HepG2 (cell line): ENCODE measurements around the gene COL5A2. TPM values are rescaled to one million over a fixed set of nuclear protein-coding genes. Genes with fewer than 3 reads are reported as not detected.

Experiments
- ATAC-seq: fragments of 200-7000 bp; cut with Tn5 transposase; 3 replicates; pipeline ENCODE4 v1.9.1; 2020; ENCODE audit warnings: mild to moderate bottlenecking, moderate library complexity
- BruUV-seq: library from RNA; stranded (reverse); fragments of 400-500 nt; replicated peaks from 2 replicates; lab custom pipeline; 2021; lab: Mats Ljungman, UMichigan
- CTCF ChIA-PET: fragments of 300-600 bp; formaldehyde crosslinking; extraction: SDS; loops from one replicate; lab custom pipeline; 2021; ENCODE audit warnings: low total read pairs, inconsistent platforms, low intra/inter-chr PET ratio; lab: Yijun Ruan, JAX
- POLR2A ChIA-PET: fragments of 350-600 bp; sonication (Branson Sonifier 250); formaldehyde crosslinking; loops from one replicate; lab custom pipeline; 2020; ENCODE audit warnings: antibody characterized with exemption, inconsistent platforms; lab: Yijun Ruan, JAX
- DNase-seq: peaks from one replicate; pipeline ENCODE4 v3.0.0-alpha.2; 2015; ENCODE audit warnings: low spot score
- FAIRE-seq: peaks from 3 replicates; lab custom pipeline; 2011; peaks lifted over from hg19 to GRCh38; lab: Jason Lieb, UNC
- H2AFZ ChIP-seq: one replicate; pipeline ENCODE4 v1.6.1; 2011; ENCODE audit warnings: low read length, inconsistent platforms
- H3K27ac ChIP-seq: fragments of 300-600 bp; 3 replicates; pipeline ENCODE4 v1.8.0; 2011; ENCODE audit warnings: mixed run types, mild to moderate bottlenecking, mixed read lengths, low read length, inconsistent platforms; ENCODE audit not compliant: insufficient read depth; ENCODE audit errors: extremely low read length
- H3K27me3 ChIP-seq, 2 experiments: fragments of 200-600 bp in 1 of 2; 2 replicates in 1 of 2; 3 replicates in 1 of 2; pipeline versions ENCODE4 v1.6.0 to v1.8.0; 2011; ENCODE audit warnings: low read length in 2 of 2, mild to moderate bottlenecking in 2 of 2, moderate library complexity in 2 of 2, inconsistent platforms in 1 of 2; ENCODE audit not compliant: insufficient read depth in 2 of 2, control insufficient read depth in 1 of 2
- H3K36me3 ChIP-seq, 2 experiments: fragments of 200-600 bp in 1 of 2; replicated peaks in 1 of 2; 2 replicates in 1 of 2; 3 replicates in 1 of 2; pipeline versions ENCODE4 v1.5.1 to v1.8.0; 2011; ENCODE audit warnings: low read length in 2 of 2, inconsistent platforms in 1 of 2; ENCODE audit not compliant: insufficient read depth in 2 of 2, control insufficient read depth in 1 of 2
- H3K4me1 ChIP-seq: 2 replicates; pipeline ENCODE4 v1.5.1; 2012; ENCODE audit warnings: low read length, inconsistent platforms; ENCODE audit not compliant: insufficient read depth
- H3K4me2 ChIP-seq: 2 replicates; pipeline ENCODE4 v1.6.0; 2011; ENCODE audit warnings: low read depth, low read length, inconsistent platforms
- H3K4me3 ChIP-seq, 3 experiments: fragments of 200-600 bp in 1 of 3; sonication (generic), shearing (Covaris generic) in 1 of 3; replicated peaks in 1 of 3; 2 replicates each; pipeline ENCODE4 v1.5.1; 2011 to 2016; ENCODE audit warnings: low read length in 3 of 3, inconsistent platforms in 2 of 3, low read depth in 2 of 3, mild to moderate bottlenecking in 2 of 3, control low read depth in 1 of 3, mixed read lengths in 1 of 3; ENCODE audit not compliant: insufficient read depth in 1 of 3
- H3K79me2 ChIP-seq: one replicate; pipeline ENCODE4 v1.6.1; 2011; ENCODE audit warnings: low read length, inconsistent platforms; ENCODE audit not compliant: insufficient read depth
- H3K9ac ChIP-seq: 2 replicates; pipeline ENCODE4 v1.6.0; 2011; ENCODE audit warnings: mild to moderate bottlenecking, low read depth, low read length, inconsistent platforms; ENCODE audit not compliant: insufficient read depth
- H3K9me3 ChIP-seq: 2 replicates; pipeline ENCODE4 v1.5.1; 2012; ENCODE audit warnings: mild to moderate bottlenecking, low read length
- H4K20me1 ChIP-seq: 2 replicates; pipeline ENCODE4 v1.6.0; 2011; ENCODE audit warnings: inconsistent platforms, mild to moderate bottlenecking, low read length, moderate library complexity; ENCODE audit not compliant: insufficient read depth
- EP300 ChIP-seq, 3 experiments: sonication (generic) in 1 of 3; formaldehyde crosslinking in 1 of 3; IDR thresholded peaks; 2 replicates each; pipeline versions ENCODE4 v1.5.1 to v1.6.1; 2011 to 2020; ENCODE audit warnings: low read depth in 2 of 3, low read length in 2 of 3, borderline replicate concordance in 1 of 3, improper control_type of control experiment in 1 of 3, mild to moderate bottlenecking in 1 of 3, missing genetic modification reagents in 1 of 3, moderate library complexity in 1 of 3
- MAFG ChIP-seq: sonication (generic); formaldehyde crosslinking; IDR thresholded peaks from 2 replicates; pipeline ENCODE4 v1.5.1; 2020; ENCODE audit warnings: mild to moderate bottlenecking, missing genetic modification reagents
- YEATS4 ChIP-seq: sonication (generic); formaldehyde crosslinking; IDR thresholded peaks from 2 replicates; pipeline ENCODE4 v1.4.0; 2020; ENCODE audit warnings: missing genetic modification reagents, borderline replicate concordance
- YY1 ChIP-seq: IDR thresholded peaks from 2 replicates; pipeline ENCODE4 v1.6.1; 2011; ENCODE audit warnings: low read length, low read depth, moderate library complexity, mild to moderate bottlenecking; ENCODE audit not compliant: insufficient read depth, insufficient replicate concordance
- ZBTB49 ChIP-seq: sonication (generic); formaldehyde crosslinking; IDR thresholded peaks from 2 replicates; pipeline ENCODE4 v1.4.0; 2020; ENCODE audit warnings: missing genetic modification reagents, borderline replicate concordance
- ZFP82 ChIP-seq: sonication (generic); formaldehyde crosslinking; IDR thresholded peaks from 2 replicates; pipeline ENCODE4 v1.5.1; 2020; ENCODE audit warnings: mild to moderate bottlenecking, missing genetic modification reagents, borderline replicate concordance
- ZNF33B ChIP-seq: sonication (generic); formaldehyde crosslinking; IDR thresholded peaks from 2 replicates; pipeline ENCODE4 v1.5.1; 2020; ENCODE audit warnings: mild to moderate bottlenecking, missing genetic modification reagents
- ZNF562 ChIP-seq: sonication (generic); formaldehyde crosslinking; IDR thresholded peaks from 2 replicates; pipeline ENCODE4 v1.8.0; 2022; ENCODE audit warnings: missing genetic modification reagents, borderline replicate concordance
- ZNF780A ChIP-seq: sonication (generic); formaldehyde crosslinking; IDR thresholded peaks from 2 replicates; pipeline ENCODE4 v1.8.0; 2022; ENCODE audit warnings: mild to moderate bottlenecking, missing genetic modification reagents, moderate library complexity
- ZNF878 ChIP-seq: sonication (generic); formaldehyde crosslinking; IDR thresholded peaks from 2 replicates; pipeline ENCODE4 v1.8.1; 2023; ENCODE audit warnings: mild to moderate bottlenecking, missing genetic modification reagents, moderate library complexity
- ZSCAN22 ChIP-seq: sonication (generic); formaldehyde crosslinking; IDR thresholded peaks from 2 replicates; pipeline ENCODE4 v1.4.0; 2020; ENCODE audit warnings: mild to moderate bottlenecking, missing genetic modification reagents
- WGBS: methylation state at CpG from one replicate; pipeline ENCODE4 v1.1.6; 2017; ENCODE audit warnings: low lambda C conversion rate; 5-methylcytosine and 5-hydroxymethylcytosine counted together
- in situ Hi-C: cut with HindIII; loops from 2 replicates; pipeline ENCODE4 v1.10.0; 2017; ENCODE audit warnings: low pct_unique_long_range_greater_than_20kb; ENCODE audit not compliant: extremely low pct_ligation_motif_present
- intact Hi-C: fragments of 100-400 bp; cut with micrococcal nuclease; formaldehyde crosslinking; loops from one replicate; pipeline ENCODE4 v1.10.0; 2022; ENCODE audit not compliant: unreplicated experiment
- polyA plus RNA-seq, 8 experiments: library from polyadenylated mRNA; depleted of rRNA in 3 of 8; stranded (reverse) in 7 of 8; unstranded in 1 of 8; fragments of >200 nt; fragmentation: Illumina TruSeq in 4 of 8; extraction: Trizol in 4 of 8; gene quantifications; 2 replicates each; pipeline versions ENCODE4 v1.2.1 to v1.2.3, GENCODE V29; 2011 to 2016; ENCODE audit warnings: low read depth in 4 of 8, missing spikeins in 1 of 8, mixed read lengths in 1 of 8; ENCODE audit not compliant: insufficient read depth in 1 of 8
- total RNA-seq, 5 experiments: library from RNA; depleted of rRNA; stranded (reverse); fragments of >200 nt; fragmentation: Illumina TruSeq; extraction: Trizol; gene quantifications; 2 replicates each; pipeline ENCODE4 v1.2.3, GENCODE V29; 2016; ENCODE audit warnings: low read depth in 1 of 5
- TF ChIP-seq, protein P1 (sequence below): sonication (generic); formaldehyde crosslinking; IDR thresholded peaks from 2 replicates; pipeline ENCODE4 v1.4.0; 2020; ENCODE audit warnings: low read depth, mild to moderate bottlenecking, missing genetic modification reagents
- TF ChIP-seq, protein P2 (sequence below): sonication (generic); formaldehyde crosslinking; IDR thresholded peaks from 2 replicates; pipeline ENCODE4 v1.9.0; 2022; ENCODE audit warnings: low read depth, missing genetic modification reagents

Gene COL5A2
- total and polyA plus RNA-seq, 2 of the 13 experiments (the other 11 are each of a cell fraction or from before 2014, with no cell fraction given): 0.83 to 1.5 TPM

- Histone ChIP-seq H3K9me3 (no peaks in the 10 kb centered on the region), H3K4me1 (no peaks in the 10 kb centered on the region), H3K4me3 (no peak overlapping the region), H3K27ac (no peak overlapping the region), H3K36me3 (no peaks in the 10 kb centered on the region), H3K9ac (no peak overlapping the region), H3K27me3 (no peaks in the 10 kb centered on the region), H3K4me2 (no peak overlapping the region), H2AFZ (no peak overlapping the region), H3K79me2 (no peaks in the 10 kb centered on the region), H4K20me1 (no peaks in the 10 kb centered on the region)
- in situ Hi-C loops: no loop called here
- no TSS peak for BruUV-seq
- intact Hi-C loops: no loop called here
- TF ChIP-seq ZSCAN22 (no peak), ZNF562 (no peak), YY1 (no peak), EP300 (IDR thresholded peaks at IDR 0.05; ENCODE audit: low read depth in 2 of 2, low read length in 2 of 2) (no peak), EP300 (CRISPR knock-in tag; IDR thresholded peaks at IDR 0.05; ENCODE audit: borderline replicate concordance) (no peak), ZNF33B (no peak), YEATS4 (CRISPR knock-in tag) (no peak), ZNF780A (CRISPR knock-in tag) (no peak), MAFG (CRISPR knock-in tag) (no peak), ZBTB49 (CRISPR knock-in tag) (no peak), ZNF878 (no peak), ZFP82 (CRISPR knock-in tag) (no peak)
- TF ChIP-seq, protein P1, sequence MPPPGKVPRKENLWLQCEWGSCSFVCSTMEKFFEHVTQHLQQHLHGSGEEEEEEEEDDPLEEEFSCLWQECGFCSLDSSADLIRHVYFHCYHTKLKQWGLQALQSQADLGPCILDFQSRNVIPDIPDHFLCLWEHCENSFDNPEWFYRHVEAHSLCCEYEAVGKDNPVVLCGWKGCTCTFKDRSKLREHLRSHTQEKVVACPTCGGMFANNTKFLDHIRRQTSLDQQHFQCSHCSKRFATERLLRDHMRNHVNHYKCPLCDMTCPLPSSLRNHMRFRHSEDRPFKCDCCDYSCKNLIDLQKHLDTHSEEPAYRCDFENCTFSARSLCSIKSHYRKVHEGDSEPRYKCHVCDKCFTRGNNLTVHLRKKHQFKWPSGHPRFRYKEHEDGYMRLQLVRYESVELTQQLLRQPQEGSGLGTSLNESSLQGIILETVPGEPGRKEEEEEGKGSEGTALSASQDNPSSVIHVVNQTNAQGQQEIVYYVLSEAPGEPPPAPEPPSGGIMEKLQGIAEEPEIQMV (CRISPR knock-in tag): no peak
- TF ChIP-seq, protein P2, sequence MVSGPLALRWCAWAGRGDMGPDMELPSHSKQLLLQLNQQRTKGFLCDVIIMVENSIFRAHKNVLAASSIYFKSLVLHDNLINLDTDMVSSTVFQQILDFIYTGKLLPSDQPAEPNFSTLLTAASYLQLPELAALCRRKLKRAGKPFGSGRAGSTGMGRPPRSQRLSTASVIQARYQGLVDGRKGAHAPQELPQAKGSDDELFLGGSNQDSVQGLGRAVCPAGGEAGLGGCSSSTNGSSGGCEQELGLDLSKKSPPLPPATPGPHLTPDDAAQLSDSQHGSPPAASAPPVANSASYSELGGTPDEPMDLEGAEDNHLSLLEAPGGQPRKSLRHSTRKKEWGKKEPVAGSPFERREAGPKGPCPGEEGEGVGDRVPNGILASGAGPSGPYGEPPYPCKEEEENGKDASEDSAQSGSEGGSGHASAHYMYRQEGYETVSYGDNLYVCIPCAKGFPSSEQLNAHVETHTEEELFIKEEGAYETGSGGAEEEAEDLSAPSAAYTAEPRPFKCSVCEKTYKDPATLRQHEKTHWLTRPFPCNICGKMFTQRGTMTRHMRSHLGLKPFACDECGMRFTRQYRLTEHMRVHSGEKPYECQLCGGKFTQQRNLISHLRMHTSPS (CRISPR knock-in tag): no peak
- WGBS: 22% methylated on average over 3 of the region's 3 CpGs
- FAIRE-seq (no peak), ATAC-seq (no peak), DNase-seq (no peak)
- CTCF ChIA-PET: no interaction called here
- POLR2A ChIA-PET: no interaction called here
Observed at GRCh38 chr2:189131991-189132390, 47.6 kb downstream of the COL5A2 start.
